ENCODE data around the gene HTN1.
"Not testable (repeated sequence)": the region's sequence is repeated elsewhere in the genome, so short reads cannot be mapped to it uniquely, and the experiment has no call there.

The HTN1 gene

DNA sequence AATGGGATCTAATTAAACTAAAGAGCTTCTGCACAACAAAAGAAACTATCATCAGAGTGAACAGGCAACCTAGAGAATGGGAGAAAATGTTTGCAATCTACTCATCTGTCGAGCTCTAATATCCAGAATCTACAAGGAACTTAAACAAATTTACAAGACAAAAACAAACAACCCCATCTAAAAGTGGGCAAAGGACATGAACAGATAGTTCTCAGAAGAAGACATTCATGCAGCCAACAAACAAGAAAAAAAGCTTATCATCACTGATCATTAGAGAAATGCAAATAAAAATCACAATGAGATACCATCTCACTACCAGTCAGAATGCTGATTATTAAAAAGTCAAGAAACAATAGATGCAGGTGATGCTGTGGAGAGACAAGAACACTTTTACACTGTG, 6.3 kb downstream of the HTN1 start:
- not testable (repeated sequence) for H3K27ac ChIP-seq (ENCODE audit: low read depth, low read length); H3K36me3 ChIP-seq (ENCODE audit: control insufficient read depth in 1 of 2, insufficient read depth in 2 of 2, low read length in 2 of 2); H3K4me3 ChIP-seq (ENCODE audit: low read depth in 1 of 2, low read length in 2 of 2); H3K9me3 ChIP-seq (ENCODE audit: control insufficient read depth in 1 of 2, low read length in 2 of 2); H3K4me1 ChIP-seq (ENCODE audit: control insufficient read depth in 1 of 2, insufficient read depth in 2 of 2, low read length in 2 of 2); H3K27me3 ChIP-seq (ENCODE audit: control insufficient read depth in 1 of 2, insufficient read depth in 2 of 2, low read length in 2 of 2); H3K9ac ChIP-seq (ENCODE audit: low read depth in 1 of 2, low read length in 2 of 2)

- H3K4me1 ChIP-seq (ENCODE audit: control insufficient read depth in 1 of 2, insufficient read depth in 2 of 2, low read length in 2 of 2) = no peaks in the 10 kb centered on the region
- H3K4me3 ChIP-seq (ENCODE audit: low read depth in 1 of 2, low read length in 2 of 2) = no peak overlapping the region
- no peak overlapping the region for H3K9ac ChIP-seq (ENCODE audit: low read depth in 1 of 2, low read length in 2 of 2)
- H3K9me3 ChIP-seq (ENCODE audit: control insufficient read depth in 1 of 2, low read length in 2 of 2) = no peaks in the 10 kb centered on the region
- no peaks in the 10 kb centered on the region for H3K36me3 ChIP-seq (ENCODE audit: control insufficient read depth in 1 of 2, insufficient read depth in 2 of 2, low read length in 2 of 2)
- no peak overlapping the region for H3K27ac ChIP-seq (ENCODE audit: low read depth, low read length)
- no peaks in the 10 kb centered on the region for H3K27me3 ChIP-seq (ENCODE audit: control insufficient read depth in 1 of 2, insufficient read depth in 2 of 2, low read length in 2 of 2)
Measured at GRCh38 chr4:70057651-70058050, 7.4 kb downstream of the HTN1 start.

DNA sequence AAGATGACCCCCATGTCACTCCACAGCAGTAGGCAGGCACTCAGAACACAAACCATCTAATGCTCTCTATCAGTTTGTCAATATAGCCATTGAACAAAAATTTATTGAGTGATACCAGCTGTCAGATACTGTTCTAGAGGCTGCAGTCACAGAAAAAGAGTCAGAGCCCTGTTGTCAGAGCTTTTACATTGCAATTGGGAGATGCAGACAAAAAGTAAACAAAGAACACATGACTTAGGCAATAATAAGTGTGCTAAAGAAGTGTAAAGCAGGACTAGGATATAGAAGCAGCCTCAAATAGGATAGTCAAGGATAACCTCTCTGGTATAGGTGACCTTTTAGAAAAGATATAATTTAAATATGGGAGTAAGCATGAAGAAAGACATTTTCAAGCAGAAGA, 8.9 kb downstream of the HTN1 start:
- Histone ChIP-seq H3K4me1 (ENCODE audit: control insufficient read depth in 1 of 2, insufficient read depth in 2 of 2, low read length in 2 of 2) (no peaks in the 10 kb centered on the region), H3K27ac (ENCODE audit: low read depth, low read length) (no peak overlapping the region), H3K9ac (ENCODE audit: low read depth in 1 of 2, low read length in 2 of 2) (no peak overlapping the region), H3K4me3 (ENCODE audit: low read depth in 1 of 2, low read length in 2 of 2) (no peak overlapping the region), H3K36me3 (ENCODE audit: control insufficient read depth in 1 of 2, insufficient read depth in 2 of 2, low read length in 2 of 2) (no peaks in the 10 kb centered on the region), H3K27me3 (ENCODE audit: control insufficient read depth in 1 of 2, insufficient read depth in 2 of 2, low read length in 2 of 2) (no peaks in the 10 kb centered on the region), H3K9me3 (ENCODE audit: control insufficient read depth in 1 of 2, low read length in 2 of 2) (no peaks in the 10 kb centered on the region)

GRCh38 chr4:70062000-70062399, 11.8 kb downstream of the HTN1 start:
- no peaks in the 10 kb centered on the region for H3K27me3 ChIP-seq (ENCODE audit: control insufficient read depth in 1 of 2, insufficient read depth in 2 of 2, low read length in 2 of 2)
- H3K27ac ChIP-seq (ENCODE audit: low read depth, low read length) = no peak overlapping the region
- H3K9ac ChIP-seq (ENCODE audit: low read depth in 1 of 2, low read length in 2 of 2) = no peak overlapping the region
- no peaks in the 10 kb centered on the region for H3K4me1 ChIP-seq (ENCODE audit: control insufficient read depth in 1 of 2, insufficient read depth in 2 of 2, low read length in 2 of 2)
- H3K9me3 ChIP-seq (ENCODE audit: control insufficient read depth in 1 of 2, low read length in 2 of 2) = no peaks in the 10 kb centered on the region
- H3K4me3 ChIP-seq (ENCODE audit: low read depth in 1 of 2, low read length in 2 of 2) = no peak overlapping the region
- no peaks in the 10 kb centered on the region for H3K36me3 ChIP-seq (ENCODE audit: control insufficient read depth in 1 of 2, insufficient read depth in 2 of 2, low read length in 2 of 2)

DNA sequence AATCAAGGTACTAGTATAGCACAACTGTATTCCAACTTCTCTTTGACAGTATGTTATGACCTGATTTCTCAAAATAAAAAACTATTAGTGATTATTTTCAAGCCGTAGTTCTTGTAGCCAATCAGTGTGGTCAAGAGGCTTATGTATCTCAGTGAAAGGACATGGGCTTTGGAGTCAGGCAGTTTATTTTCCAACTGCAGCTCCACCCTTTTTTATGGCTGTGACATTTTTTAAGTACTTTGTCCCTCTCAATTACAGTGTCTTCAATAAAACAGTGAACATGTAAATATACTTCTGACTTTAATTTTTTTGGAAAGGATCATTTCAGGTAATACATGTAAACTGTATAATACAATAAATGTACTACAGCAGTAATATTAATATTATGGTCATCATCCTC, 30.0 kb downstream of the HTN1 start:
- no peak overlapping the region for H3K4me3 ChIP-seq (ENCODE audit: low read depth in 1 of 2, low read length in 2 of 2)
- no peaks in the 10 kb centered on the region for H3K9me3 ChIP-seq (ENCODE audit: control insufficient read depth in 1 of 2, low read length in 2 of 2)
- H3K4me1 ChIP-seq (ENCODE audit: control insufficient read depth in 1 of 2, insufficient read depth in 2 of 2, low read length in 2 of 2) = no peaks in the 10 kb centered on the region
- H3K27me3 ChIP-seq (ENCODE audit: control insufficient read depth in 1 of 2, insufficient read depth in 2 of 2, low read length in 2 of 2) = no peaks in the 10 kb centered on the region
- H3K36me3 ChIP-seq (ENCODE audit: control insufficient read depth in 1 of 2, insufficient read depth in 2 of 2, low read length in 2 of 2) = no peaks in the 10 kb centered on the region
- no peak overlapping the region for H3K9ac ChIP-seq (ENCODE audit: low read depth in 1 of 2, low read length in 2 of 2)
- no peak overlapping the region for H3K27ac ChIP-seq (ENCODE audit: low read depth, low read length)

DNA sequence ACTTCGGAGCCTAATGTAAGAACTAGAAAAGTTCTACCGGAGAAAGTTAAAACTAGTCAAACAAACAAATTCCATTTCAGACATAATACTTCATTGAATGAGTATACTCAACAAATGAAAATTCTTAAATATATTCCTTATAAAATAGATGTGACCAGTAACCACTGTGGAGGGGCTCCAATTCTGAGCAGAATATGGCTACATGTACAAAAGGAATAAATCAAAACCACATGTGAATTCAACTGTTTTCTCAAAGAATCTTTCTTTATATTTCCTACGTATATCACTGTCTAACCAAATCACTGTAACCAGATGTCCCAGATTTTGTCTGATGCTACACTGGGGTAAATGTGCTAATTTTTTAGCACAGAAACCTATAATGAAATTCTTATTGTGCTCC, 49.0 kb downstream of the HTN1 start:
- Histone ChIP-seq H3K9me3 (ENCODE audit: control insufficient read depth in 1 of 2, low read length in 2 of 2) (no peaks in the 10 kb centered on the region), H3K4me3 (ENCODE audit: low read depth in 1 of 2, low read length in 2 of 2) (no peak overlapping the region), H3K9ac (ENCODE audit: low read depth in 1 of 2, low read length in 2 of 2) (no peak overlapping the region), H3K36me3 (ENCODE audit: control insufficient read depth in 1 of 2, insufficient read depth in 2 of 2, low read length in 2 of 2) (no peaks in the 10 kb centered on the region), H3K27ac (ENCODE audit: low read depth, low read length) (no peak overlapping the region), H3K4me1 (ENCODE audit: control insufficient read depth in 1 of 2, insufficient read depth in 2 of 2, low read length in 2 of 2) (no peaks in the 10 kb centered on the region), H3K27me3 (ENCODE audit: control insufficient read depth in 1 of 2, insufficient read depth in 2 of 2, low read length in 2 of 2) (no peaks in the 10 kb centered on the region)
